IMR-90 (cell line): ENCODE results near the gene SCG5.
"Not testable (repeated sequence)": the region's sequence is repeated elsewhere in the genome, so short reads cannot be mapped to it uniquely, and the experiment has no call there.

Experiments
- BHLHE40 ChIP-seq: fragments of 150-350 bp; IDR thresholded peaks from 2 replicates; pipeline ENCODE4 v1.6.1; 2016; ENCODE audit warnings: mild to moderate bottlenecking, low read depth, low read length
- CEBPB ChIP-seq: IDR thresholded peaks from 2 replicates; pipeline ENCODE4 v1.6.1; 2012; ENCODE audit warnings: low read depth, low read length, improper control_type of control experiment
- FOS ChIP-seq: fragments of 150-350 bp; IDR thresholded peaks from 2 replicates; pipeline ENCODE4 v1.6.1; 2016; ENCODE audit warnings: low read depth, low read length
- MAZ ChIP-seq: IDR thresholded peaks from 2 replicates; pipeline ENCODE4 v1.6.1; 2012; ENCODE audit warnings: low read depth, mild to moderate bottlenecking, low read length, improper control_type of control experiment, moderate library complexity, borderline replicate concordance
- MXI1 ChIP-seq: IDR thresholded peaks from 2 replicates; pipeline ENCODE4 v1.6.1; 2012; ENCODE audit warnings: low read depth, mild to moderate bottlenecking, low read length, moderate library complexity, borderline replicate concordance
- NFE2L2 ChIP-seq: fragments of 150-350 bp; IDR thresholded peaks from 2 replicates; pipeline ENCODE4 v1.6.1; 2016; ENCODE audit warnings: low read depth, mild to moderate bottlenecking, low read length
- POLR2A ChIP-seq: IDR thresholded peaks from 2 replicates; pipeline ENCODE4 v1.6.1; 2012; ENCODE audit warnings: mild to moderate bottlenecking, low read depth, low read length
- RAD21 ChIP-seq: IDR thresholded peaks from 2 replicates; pipeline ENCODE4 v1.6.1; 2012; ENCODE audit warnings: low read length, improper control_type of control experiment
- RCOR1 ChIP-seq: IDR thresholded peaks from 2 replicates; pipeline ENCODE4 v1.6.1; 2012; ENCODE audit warnings: mild to moderate bottlenecking, low read length, improper control_type of control experiment; ENCODE audit not compliant: insufficient replicate concordance
- RFX5 ChIP-seq: IDR thresholded peaks from 2 replicates; pipeline ENCODE4 v1.8.0; 2012; ENCODE audit warnings: low read depth, mild to moderate bottlenecking, low read length, moderate library complexity
- SMC3 ChIP-seq: fragments of 150-350 bp; IDR thresholded peaks from 2 replicates; pipeline ENCODE4 v1.6.1; 2016; ENCODE audit warnings: low read depth, mild to moderate bottlenecking, antibody characterized with exemption, low read length, moderate library complexity
- TF ChIP-seq, protein P1 (sequence below): conservative IDR thresholded peaks from 2 replicates; pipeline ENCODE4 v1.5.1; 2012; ENCODE audit warnings: mild to moderate bottlenecking, low read depth, low read length, improper control_type of control experiment
- TF ChIP-seq, protein P2 (sequence below): fragments of 150-350 bp; IDR thresholded peaks from 2 replicates; pipeline ENCODE4 v1.6.1; 2016; ENCODE audit warnings: low read depth, mild to moderate bottlenecking, low read length, moderate library complexity, borderline replicate concordance
- TF ChIP-seq, protein P3 (sequence below): fragments of 150-350 bp; IDR thresholded peaks from 2 replicates; pipeline ENCODE4 v1.6.1; 2017; ENCODE audit warnings: mild to moderate bottlenecking, antibody characterized with exemption, low read length, low read depth

DNA sequence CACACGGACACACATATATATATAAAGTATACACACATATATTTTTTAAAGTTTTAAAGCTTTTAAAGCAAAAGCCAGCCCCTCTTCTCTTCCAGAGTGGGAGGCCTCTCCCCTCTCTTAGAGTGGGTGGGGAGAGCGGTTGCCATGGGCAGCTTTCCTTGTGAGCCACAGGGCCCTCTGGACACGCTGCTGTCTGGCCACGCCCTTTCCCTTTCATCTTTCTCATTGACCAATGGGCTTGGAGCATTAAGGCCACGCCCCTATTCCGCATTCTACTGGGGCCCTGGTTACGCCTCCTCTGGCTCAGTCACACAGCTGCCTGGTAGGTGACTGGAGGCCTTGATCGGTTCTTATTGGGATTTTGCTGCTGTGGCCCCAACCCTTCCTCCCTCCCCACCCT, 48.4 kb upstream of the SCG5 start, which contains the start of gene GOLGA8N:
- TF ChIP-seq, protein P1, sequence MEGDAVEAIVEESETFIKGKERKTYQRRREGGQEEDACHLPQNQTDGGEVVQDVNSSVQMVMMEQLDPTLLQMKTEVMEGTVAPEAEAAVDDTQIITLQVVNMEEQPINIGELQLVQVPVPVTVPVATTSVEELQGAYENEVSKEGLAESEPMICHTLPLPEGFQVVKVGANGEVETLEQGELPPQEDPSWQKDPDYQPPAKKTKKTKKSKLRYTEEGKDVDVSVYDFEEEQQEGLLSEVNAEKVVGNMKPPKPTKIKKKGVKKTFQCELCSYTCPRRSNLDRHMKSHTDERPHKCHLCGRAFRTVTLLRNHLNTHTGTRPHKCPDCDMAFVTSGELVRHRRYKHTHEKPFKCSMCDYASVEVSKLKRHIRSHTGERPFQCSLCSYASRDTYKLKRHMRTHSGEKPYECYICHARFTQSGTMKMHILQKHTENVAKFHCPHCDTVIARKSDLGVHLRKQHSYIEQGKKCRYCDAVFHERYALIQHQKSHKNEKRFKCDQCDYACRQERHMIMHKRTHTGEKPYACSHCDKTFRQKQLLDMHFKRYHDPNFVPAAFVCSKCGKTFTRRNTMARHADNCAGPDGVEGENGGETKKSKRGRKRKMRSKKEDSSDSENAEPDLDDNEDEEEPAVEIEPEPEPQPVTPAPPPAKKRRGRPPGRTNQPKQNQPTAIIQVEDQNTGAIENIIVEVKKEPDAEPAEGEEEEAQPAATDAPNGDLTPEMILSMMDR: not testable (repeated sequence)
- TF ChIP-seq FOS, POLR2A, RFX5, RAD21, RCOR1, MAZ, CEBPB, SMC3, NFE2L2, MXI1, BHLHE40: not testable (repeated sequence)
- TF ChIP-seq, protein P2, sequence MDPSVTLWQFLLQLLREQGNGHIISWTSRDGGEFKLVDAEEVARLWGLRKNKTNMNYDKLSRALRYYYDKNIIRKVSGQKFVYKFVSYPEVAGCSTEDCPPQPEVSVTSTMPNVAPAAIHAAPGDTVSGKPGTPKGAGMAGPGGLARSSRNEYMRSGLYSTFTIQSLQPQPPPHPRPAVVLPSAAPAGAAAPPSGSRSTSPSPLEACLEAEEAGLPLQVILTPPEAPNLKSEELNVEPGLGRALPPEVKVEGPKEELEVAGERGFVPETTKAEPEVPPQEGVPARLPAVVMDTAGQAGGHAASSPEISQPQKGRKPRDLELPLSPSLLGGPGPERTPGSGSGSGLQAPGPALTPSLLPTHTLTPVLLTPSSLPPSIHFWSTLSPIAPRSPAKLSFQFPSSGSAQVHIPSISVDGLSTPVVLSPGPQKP: not testable (repeated sequence)
- TF ChIP-seq, protein P3, sequence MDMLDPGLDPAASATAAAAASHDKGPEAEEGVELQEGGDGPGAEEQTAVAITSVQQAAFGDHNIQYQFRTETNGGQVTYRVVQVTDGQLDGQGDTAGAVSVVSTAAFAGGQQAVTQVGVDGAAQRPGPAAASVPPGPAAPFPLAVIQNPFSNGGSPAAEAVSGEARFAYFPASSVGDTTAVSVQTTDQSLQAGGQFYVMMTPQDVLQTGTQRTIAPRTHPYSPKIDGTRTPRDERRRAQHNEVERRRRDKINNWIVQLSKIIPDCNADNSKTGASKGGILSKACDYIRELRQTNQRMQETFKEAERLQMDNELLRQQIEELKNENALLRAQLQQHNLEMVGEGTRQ: not testable (repeated sequence)
